Panc1 (cell line): ENCODE measurements around the gene TRPM7.

Experiments
- POLR2AphosphoS5 ChIP-seq: IDR thresholded peaks from 2 replicates; pipeline ENCODE4 v1.6.1; 2012; ENCODE audit warnings: mild to moderate bottlenecking, low read depth, low read length, moderate library complexity
- TF ChIP-seq, protein P1 (sequence below): fragments of 450-650 bp; IDR thresholded peaks from 2 replicates; pipeline ENCODE4 v1.5.1; 2017; ENCODE audit warnings: mild to moderate bottlenecking

DNA sequence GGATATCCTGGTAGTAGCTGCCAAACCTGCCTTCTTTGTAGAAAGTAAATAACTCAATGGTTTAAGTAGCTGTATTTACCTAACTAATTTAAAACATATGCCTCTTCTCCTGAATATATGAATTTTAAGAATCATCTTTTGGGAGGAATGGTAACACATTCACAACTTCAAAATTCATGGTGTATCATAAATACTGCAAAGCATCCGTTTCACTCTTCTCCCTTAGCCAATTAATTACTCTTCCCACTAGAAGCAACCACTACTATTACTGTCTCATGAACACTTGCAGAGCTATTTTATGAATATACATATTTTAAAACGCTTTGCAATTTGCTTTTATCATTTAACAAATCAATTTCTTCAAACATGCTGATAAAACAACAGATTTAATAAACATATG is 81.1 kb downstream of the TRPM7 start:
- TF ChIP-seq, protein P1, sequence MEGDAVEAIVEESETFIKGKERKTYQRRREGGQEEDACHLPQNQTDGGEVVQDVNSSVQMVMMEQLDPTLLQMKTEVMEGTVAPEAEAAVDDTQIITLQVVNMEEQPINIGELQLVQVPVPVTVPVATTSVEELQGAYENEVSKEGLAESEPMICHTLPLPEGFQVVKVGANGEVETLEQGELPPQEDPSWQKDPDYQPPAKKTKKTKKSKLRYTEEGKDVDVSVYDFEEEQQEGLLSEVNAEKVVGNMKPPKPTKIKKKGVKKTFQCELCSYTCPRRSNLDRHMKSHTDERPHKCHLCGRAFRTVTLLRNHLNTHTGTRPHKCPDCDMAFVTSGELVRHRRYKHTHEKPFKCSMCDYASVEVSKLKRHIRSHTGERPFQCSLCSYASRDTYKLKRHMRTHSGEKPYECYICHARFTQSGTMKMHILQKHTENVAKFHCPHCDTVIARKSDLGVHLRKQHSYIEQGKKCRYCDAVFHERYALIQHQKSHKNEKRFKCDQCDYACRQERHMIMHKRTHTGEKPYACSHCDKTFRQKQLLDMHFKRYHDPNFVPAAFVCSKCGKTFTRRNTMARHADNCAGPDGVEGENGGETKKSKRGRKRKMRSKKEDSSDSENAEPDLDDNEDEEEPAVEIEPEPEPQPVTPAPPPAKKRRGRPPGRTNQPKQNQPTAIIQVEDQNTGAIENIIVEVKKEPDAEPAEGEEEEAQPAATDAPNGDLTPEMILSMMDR: no peak
- TF ChIP-seq POLR2AphosphoS5: no peak
